Endothelial cell of umbilical vein (primary cell): ENCODE data around the gene SMC4. TPM values are rescaled to one million over a fixed set of nuclear protein-coding genes. Genes with fewer than 3 reads are reported as not detected.

ENCODE experiments used
- BruUV-seq: library from RNA; stranded (reverse); fragments of 400-500 nt; replicated peaks from 2 replicates; lab custom pipeline; 2021; lab: Mats Ljungman, UMichigan
- CTCF ChIA-PET: fragments of 300-600, 350-600 bp; sonication (Branson Sonifier 250); formaldehyde crosslinking; loops from one replicate; lab custom pipeline; 2021; ENCODE audit warnings: antibody characterized with exemption, inconsistent platforms; lab: Charles Lee
- POLR2A ChIA-PET: fragments of 300-600, 350-600 bp; sonication (Branson Sonifier 250); formaldehyde crosslinking; loops from one replicate; lab custom pipeline; 2021; ENCODE audit warnings: antibody characterized with exemption, inconsistent platforms; lab: Charles Lee
- DNase-seq: peaks from one replicate; pipeline ENCODE4 v3.0.0-alpha.2; 2011; ENCODE audit warnings: low read depth, low spot score
- FAIRE-seq: peaks from 2 replicates; lab custom pipeline; 2011; peaks lifted over from hg19 to GRCh38; lab: Jason Lieb, UNC
- H2AFZ ChIP-seq: 2 replicates; pipeline ENCODE4 v1.6.0; 2012; ENCODE audit warnings: low read depth, low read length, control low read depth, inconsistent platforms
- H3K27ac ChIP-seq: 2 replicates; pipeline ENCODE4 v1.5.1; 2011; ENCODE audit warnings: low read depth, mild to moderate bottlenecking, control low read depth, low read length, moderate library complexity; ENCODE audit not compliant: insufficient read depth
- H3K27me3 ChIP-seq, 2 experiments: 2 replicates each; pipeline versions ENCODE4 v1.6.0 to v1.6.1; 2011; ENCODE audit warnings: low read length in 2 of 2, mixed read lengths in 1 of 2; ENCODE audit not compliant: control insufficient read depth in 2 of 2, insufficient read depth in 2 of 2
- H3K36me3 ChIP-seq, 2 experiments: 2 replicates in 1 of 2; 3 replicates in 1 of 2; pipeline ENCODE4 v1.5.1; 2011; ENCODE audit warnings: low read length in 2 of 2, mild to moderate bottlenecking in 1 of 2, moderate library complexity in 1 of 2; ENCODE audit not compliant: control insufficient read depth in 2 of 2, insufficient read depth in 2 of 2; ENCODE audit errors: extremely low read depth in 1 of 2
- H3K4me1 ChIP-seq: 3 replicates; pipeline ENCODE4 v1.5.1; 2011; ENCODE audit warnings: mild to moderate bottlenecking, low read length; ENCODE audit not compliant: control insufficient read depth, insufficient read depth; ENCODE audit errors: extremely low read depth
- H3K4me2 ChIP-seq: 2 replicates; pipeline ENCODE4 v1.6.1; 2011; ENCODE audit warnings: low read length, control low read depth, mixed read lengths; ENCODE audit not compliant: insufficient read depth
- H3K4me3 ChIP-seq, 3 experiments: fragments of 200-600 bp in 1 of 3; sonication (generic), shearing (Covaris generic) in 1 of 3; replicated peaks in 1 of 3; 2 replicates each; pipeline ENCODE4 v1.5.1; 2011 to 2016; ENCODE audit warnings: control low read depth in 3 of 3, low read length in 3 of 3, mild to moderate bottlenecking in 2 of 3, inconsistent platforms in 1 of 3, low read depth in 1 of 3, moderate library complexity in 1 of 3; ENCODE audit not compliant: insufficient read depth in 1 of 3
- H3K79me2 ChIP-seq: 2 replicates; pipeline ENCODE4 v1.6.0; 2012; ENCODE audit warnings: low read length, inconsistent platforms; ENCODE audit not compliant: control insufficient read depth, insufficient read depth
- H3K9ac ChIP-seq: replicated peaks from 2 replicates; pipeline ENCODE3; 2011; ENCODE audit warnings: low read length, control low read depth; ENCODE audit not compliant: insufficient read depth; ENCODE audit errors: extremely low read depth
- H3K9me1 ChIP-seq: replicated peaks from 3 replicates; pipeline ENCODE4 v1.6.0; 2011; ENCODE audit warnings: mild to moderate bottlenecking, low read length; ENCODE audit not compliant: control insufficient read depth, insufficient read depth; ENCODE audit errors: extremely low read depth
- H3K9me3 ChIP-seq: replicated peaks from 2 replicates; pipeline ENCODE4 v1.5.1; 2012; ENCODE audit warnings: low read length, inconsistent platforms; ENCODE audit not compliant: control insufficient read depth, insufficient read depth
- H4K20me1 ChIP-seq: replicated peaks from 2 replicates; pipeline ENCODE3; 2011; ENCODE audit warnings: mild to moderate bottlenecking, low read length; ENCODE audit not compliant: control insufficient read depth, insufficient read depth; ENCODE audit errors: extremely low read depth
- CTCF ChIP-seq, 2 donors: IDR thresholded peaks; 1 replicate in 1 of 2; 2 replicates in 1 of 2; pipeline ENCODE4 v1.5.1; 2011; ENCODE audit warnings: low read length in 2 of 2, mild to moderate bottlenecking in 2 of 2, moderate library complexity in 2 of 2, control low read depth in 1 of 2, inconsistent platforms in 1 of 2, low read depth in 1 of 2; ENCODE audit not compliant: insufficient read depth in 1 of 2; ENCODE audit errors: extremely low read depth in 1 of 2
- EZH2 ChIP-seq: IDR thresholded peaks from 2 replicates; pipeline ENCODE4 v1.6.1; 2012; ENCODE audit warnings: borderline replicate concordance, low read depth, mild to moderate bottlenecking, moderate library complexity, low read length, inconsistent platforms; ENCODE audit not compliant: severe bottlenecking
- FOS ChIP-seq: IDR thresholded peaks from 2 replicates; pipeline ENCODE4 v1.6.1; 2011; ENCODE audit warnings: mild to moderate bottlenecking, low read length, moderate library complexity, borderline replicate concordance; ENCODE audit not compliant: insufficient read depth
- GATA2 ChIP-seq: IDR thresholded peaks from 2 replicates; pipeline ENCODE4 v1.7.0; 2011; ENCODE audit warnings: low read depth, mild to moderate bottlenecking, moderate library complexity, mixed read lengths, low read length; ENCODE audit not compliant: insufficient read length, insufficient read depth
- JUN ChIP-seq: IDR thresholded peaks from 2 replicates; pipeline ENCODE4 v1.6.1; 2011; ENCODE audit warnings: borderline replicate concordance, low read depth; ENCODE audit not compliant: insufficient read length, insufficient read depth
- MAX ChIP-seq: IDR thresholded peaks from 2 replicates; pipeline ENCODE4 v1.6.1; 2011; ENCODE audit not compliant: insufficient read depth, insufficient read length
- MYC ChIP-seq: IDR thresholded peaks from one replicate; pipeline ENCODE4 v1.6.1; 2011; ENCODE audit warnings: mild to moderate bottlenecking, low read depth, low read length
- POLR2A ChIP-seq: IDR thresholded peaks from 2 replicates; pipeline ENCODE4 v1.6.1; 2012; ENCODE audit warnings: low read depth, mild to moderate bottlenecking, control low read depth, low read length
- POLR2AphosphoS5 ChIP-seq: IDR thresholded peaks from 2 replicates; pipeline ENCODE4 v1.6.1; 2012; ENCODE audit warnings: low read depth, mild to moderate bottlenecking, control low read depth, low read length, moderate library complexity; ENCODE audit not compliant: insufficient read depth
- dilution Hi-C: fragments of 300-500 bp; cut with MboI; formaldehyde crosslinking; loops from one replicate; pipeline ENCODE4 v1.15.0; 2019; ENCODE audit warnings: low sequenced_read_pairs; ENCODE audit not compliant: extremely low pct_ligation_motif_present
- intact Hi-C: fragments of 100-400 bp; cut with micrococcal nuclease; formaldehyde crosslinking; loops from one replicate; pipeline ENCODE4 v1.10.0; 2022
- polyA plus RNA-seq, 4 experiments: library from polyadenylated mRNA; depleted of rRNA in 3 of 4; stranded (reverse) in 3 of 4; unstranded in 1 of 4; fragments of >200 nt; gene quantifications; 2 replicates each; pipeline versions ENCODE4 v1.2.1 to v1.2.3, GENCODE V29; 2011 to 2012; ENCODE audit warnings: missing spikeins in 1 of 4
- total RNA-seq: library from RNA; stranded (reverse); gene quantifications from 2 replicates; pipeline ENCODE4 v1.2.3, GENCODE V29; 2021

Gene SMC4
- total and polyA plus RNA-seq, 2 donors (not counting 3 experiments of a cell fraction or from before 2014, with no cell fraction given), result 32.1 to 153 TPM

GRCh38 chr3:160446522-160447056, 47.1 kb downstream of the SMC4 start:
- Histone ChIP-seq H4K20me1 (no peaks in the 10 kb centered on the region), H3K4me3 (no peak overlapping the region), H3K9me1 (no peaks in the 10 kb centered on the region), H3K36me3 (no peaks in the 10 kb centered on the region), H3K9ac (no peak overlapping the region), H3K27me3 (no peaks in the 10 kb centered on the region), H3K4me2 (no peak overlapping the region), H3K27ac (no peak overlapping the region), H3K79me2 (peaks cover 76% of the 10 kb centered on the region), H3K4me1 (peaks cover 21% of the 10 kb centered on the region), H2AFZ (no peak overlapping the region), H3K9me3 (no peaks in the 10 kb centered on the region)
- FAIRE-seq (no peak), DNase-seq (no peak)
- TF ChIP-seq JUN (no peak), POLR2A (no peak), CTCF (IDR thresholded peaks at IDR 0.05; ENCODE audit: extremely low read depth in 1 of 2, insufficient read depth in 1 of 2, low read depth in 1 of 2, low read length in 2 of 2) (no peak), POLR2AphosphoS5 (no peak), GATA2 (no peak), MYC (no peak), FOS (no peak), MAX (no peak), EZH2 (no peak)
- ChIA-PET CTCF (interaction anchor here (1.9 kb wide), 1 partner anchor 283 kb away, joined by 4 read pairs; no protein-coding TSS in a partner anchor), POLR2A (no interaction called here)
- intact Hi-C loops, result no loop called here
- dilution Hi-C loops, result no loop called here
- no TSS peak for BruUV-seq
